Panc1 (cell line): Measurements from ENCODE around the gene KRT26. TPM values are rescaled to one million over a fixed set of nuclear protein-coding genes. Genes with fewer than 3 reads are reported as not detected.

Experiments used
- ATAC-seq: fragments of 200-7000 bp; cut with Tn5 transposase; 2 replicates; pipeline ENCODE4 v1.9.1; 2020; ENCODE audit warnings: mild to moderate bottlenecking, moderate library complexity
- BruUV-seq: library from RNA; stranded (reverse); fragments of 400-500 nt; replicated peaks from 2 replicates; lab custom pipeline; 2021; lab: Mats Ljungman, UMichigan
- CTCF ChIA-PET: fragments of 300-600 bp; sonication (Branson Sonifier 250); formaldehyde crosslinking; loops from one replicate; lab custom pipeline; 2022; ENCODE audit warnings: antibody characterized with exemption; lab: Charles Lee
- POLR2A ChIA-PET: fragments of 300-600 bp; sonication (Branson Sonifier 250); formaldehyde crosslinking; loops from one replicate; lab custom pipeline; 2022; ENCODE audit warnings: antibody characterized with exemption; lab: Charles Lee
- DNase-seq: peaks from one replicate; pipeline ENCODE4 v3.0.0-alpha.2; 2010; ENCODE audit warnings: low read depth, low spot score
- H3K27ac ChIP-seq: 2 replicates; pipeline ENCODE4 v1.5.1; 2011; ENCODE audit warnings: mild to moderate bottlenecking, low read length, inconsistent platforms
- H3K27me3 ChIP-seq: fragments of 200-500 bp; sonication (Bioruptor generic); 2 replicates; pipeline ENCODE4 v1.6.0; 2014; ENCODE audit warnings: low read length, inconsistent platforms; ENCODE audit not compliant: control insufficient read depth, insufficient read depth
- H3K36me3 ChIP-seq: fragments of 200-500 bp; sonication (Bioruptor generic); 2 replicates; pipeline ENCODE4 v1.5.1; 2014; ENCODE audit warnings: inconsistent platforms, mild to moderate bottlenecking, low read length, moderate library complexity; ENCODE audit not compliant: control insufficient read depth, insufficient read depth
- H3K4me1 ChIP-seq: 2 replicates; pipeline ENCODE4 v1.5.1; 2011; ENCODE audit warnings: inconsistent platforms, mild to moderate bottlenecking, low read length, moderate library complexity; ENCODE audit not compliant: control insufficient read depth, insufficient read depth
- H3K4me3 ChIP-seq, 2 experiments: 2 replicates each; pipeline ENCODE4 v1.5.1; 2011 to 2012; ENCODE audit warnings: low read depth in 2 of 2, low read length in 2 of 2, mild to moderate bottlenecking in 2 of 2, inconsistent platforms in 1 of 2, moderate library complexity in 1 of 2
- H3K9me3 ChIP-seq: fragments of 200-500 bp; sonication (Bioruptor generic); 2 replicates; pipeline ENCODE4 v1.5.1; 2014; ENCODE audit warnings: low read depth, mild to moderate bottlenecking, inconsistent platforms, low read length, moderate library complexity; ENCODE audit not compliant: control insufficient read depth, insufficient read depth
- CTCF ChIP-seq: fragments of 450-650 bp; IDR thresholded peaks from 2 replicates; pipeline ENCODE4 v1.5.1; 2017; ENCODE audit warnings: mild to moderate bottlenecking
- POLR2AphosphoS5 ChIP-seq: IDR thresholded peaks from 2 replicates; pipeline ENCODE4 v1.6.1; 2012; ENCODE audit warnings: mild to moderate bottlenecking, low read depth, low read length, moderate library complexity
- REST ChIP-seq, 2 experiments: IDR thresholded peaks; 2 replicates each; pipeline ENCODE4 v1.6.1; 2011 to 2012; ENCODE audit warnings: low read depth in 2 of 2, control low read depth in 1 of 2, low read length in 1 of 2, mild to moderate bottlenecking in 1 of 2, moderate library complexity in 1 of 2; ENCODE audit not compliant: insufficient read depth in 1 of 2
- SIN3A ChIP-seq: IDR thresholded peaks from 2 replicates; pipeline ENCODE4 v1.6.1; 2012; ENCODE audit warnings: low read depth, mild to moderate bottlenecking, low read length, moderate library complexity, borderline replicate concordance; ENCODE audit not compliant: insufficient read depth
- TCF7L2 ChIP-seq: IDR thresholded peaks from 2 replicates; pipeline ENCODE4 v1.6.1; 2011; ENCODE audit warnings: mild to moderate bottlenecking, low read depth, low read length, inconsistent platforms
- in situ Hi-C: cut with HindIII; loops from 2 replicates; pipeline ENCODE4 v1.10.0; 2016; ENCODE audit warnings: low sequenced_read_pairs, low pct_unique_long_range_greater_than_20kb
- intact Hi-C: fragments of 100-400 bp; cut with micrococcal nuclease; formaldehyde crosslinking; loops from one replicate; pipeline ENCODE4 v1.10.0; 2022; ENCODE audit not compliant: unreplicated experiment
- total RNA-seq: library from RNA; stranded (reverse); gene quantifications from one replicate; pipeline ENCODE4 v1.2.1, GENCODE V29; 2021; ENCODE audit not compliant: unreplicated experiment

The KRT26 gene
- total RNA-seq, 1 experiment from 2014 or later: not detected

DNA sequence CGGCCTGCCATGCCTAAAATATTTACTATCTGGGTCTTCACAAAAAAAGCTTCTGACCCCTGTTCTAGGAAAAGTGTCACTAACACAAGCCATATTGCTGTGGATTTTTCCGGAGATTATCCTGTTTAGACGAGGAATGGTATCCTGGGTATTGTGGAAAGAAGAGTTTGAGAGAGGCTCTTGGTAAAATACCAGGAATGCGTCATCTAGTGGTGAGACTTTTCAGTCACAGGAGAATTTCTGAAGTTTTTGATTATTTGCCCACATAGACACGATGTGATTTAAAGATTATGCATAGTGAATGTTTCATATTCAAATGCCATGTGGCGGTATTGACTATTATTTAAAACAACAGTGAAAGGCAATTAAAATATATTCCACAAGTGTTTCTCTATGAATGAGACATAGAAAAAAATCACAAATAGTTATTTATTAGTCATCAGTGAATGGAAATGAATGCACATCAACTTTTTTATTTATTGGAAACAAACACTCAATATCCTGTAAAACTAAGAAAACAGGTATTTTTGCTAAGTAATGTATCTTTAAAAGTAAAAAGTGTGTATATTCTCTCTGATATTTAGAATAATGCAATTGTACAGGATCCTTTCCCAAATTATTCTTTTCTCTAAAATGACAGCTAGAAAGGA lies 19.9 kb upstream of the KRT26 start:
- Histone ChIP-seq H3K4me3 (no peak overlapping the region), H3K27ac (no peak overlapping the region), H3K36me3 (no peaks in the 10 kb centered on the region), H3K9me3 (no peaks in the 10 kb centered on the region), H3K4me1 (no peaks in the 10 kb centered on the region), H3K27me3 (peaks cover 11% of the 10 kb centered on the region)
- in situ Hi-C loops: no loop called here
- ChIA-PET CTCF (interaction anchor here (0.6 kb wide), 1 partner anchor 340 kb away, joined by 3 read pairs; no protein-coding TSS in a partner anchor), POLR2A (no interaction called here)
- BruUV-seq: no TSS peak
- peak; percentile 74; the same call in 1 of the 2 replicates for TF ChIP-seq CTCF
- TF ChIP-seq TCF7L2: no peak
- ATAC-seq: no peak
- DNase-seq: peak; percentile 4
- intact Hi-C loops: loop anchor here (5.0 kb wide), 1 partner anchor 175 kb away; no protein-coding TSS in a partner anchor

DNA sequence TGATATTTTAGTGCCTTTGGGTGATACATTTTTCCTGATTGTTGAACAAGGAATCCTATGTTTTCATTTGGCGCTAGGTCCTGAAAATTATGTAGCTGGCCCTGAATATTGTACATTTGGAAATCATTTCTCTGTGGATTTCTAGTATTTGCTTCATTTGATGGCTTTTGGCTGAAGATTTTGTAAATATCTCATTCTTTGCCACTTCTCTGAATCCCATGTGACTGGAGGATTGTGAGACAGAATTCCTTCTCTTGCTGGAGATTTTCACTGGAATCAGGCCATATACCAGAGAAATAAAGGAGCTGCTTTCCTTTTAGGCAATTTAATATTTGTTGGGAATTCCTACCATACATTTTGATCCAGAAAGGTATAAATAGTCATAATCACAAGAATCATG lies 19.1 kb upstream of the KRT26 start:
- in situ Hi-C loops: no loop called here

More for the DNA sequence above, 19.1 kb upstream of the KRT26 start:
- no peak overlapping the region for H3K4me3 ChIP-seq
- POLR2A ChIA-PET: interaction anchor here (0.7 kb wide), 1 partner anchor 63 kb away, joined by 8 read pairs; no protein-coding TSS in a partner anchor
- no peaks in the 10 kb centered on the region for H3K9me3 ChIP-seq
- H3K27me3 ChIP-seq: peaks cover 11% of the 10 kb centered on the region
- H3K36me3 ChIP-seq: no peaks in the 10 kb centered on the region
- TF ChIP-seq REST (IDR thresholded peaks at IDR 0.05; ENCODE audit: insufficient read depth in 1 of 2, low read depth in 2 of 2, low read length in 1 of 2) (no peak), SIN3A (no peak), POLR2AphosphoS5 (no peak), TCF7L2 (no peak), CTCF (no peak)
- CTCF ChIA-PET: interaction anchor here (0.9 kb wide), 1 partner anchor 176 kb away, joined by 3 read pairs; no protein-coding TSS in a partner anchor
- BruUV-seq: no TSS peak
- intact Hi-C loops: loop anchor here (5.0 kb wide), 1 partner anchor 174 kb away; no protein-coding TSS in a partner anchor
- DNase-seq (no peak), ATAC-seq (no peak)
- no peak overlapping the region for H3K27ac ChIP-seq
- H3K4me1 ChIP-seq: no peaks in the 10 kb centered on the region
